RWPE2 (cell line): Measurements from ENCODE around the gene CLIC5.

ENCODE experiments used
- ATAC-seq: fragments of 200-7000 bp; cut with Tn5 transposase; 3 replicates; pipeline ENCODE4 v1.9.1; 2021; ENCODE audit warnings: low read depth
- DNase-seq: peaks from one replicate; pipeline ENCODE4 v3.0.0-alpha.2; 2020; ENCODE audit warnings: low spot score
- H3K27ac ChIP-seq: fragments of 450-650 bp; 2 replicates; pipeline ENCODE4 v1.5.1; 2017; ENCODE audit warnings: mild to moderate bottlenecking; ENCODE audit not compliant: poor library complexity, severe bottlenecking
- H3K27me3 ChIP-seq: fragments of 250-450 bp; sonication (Bioruptor Pico); 2 replicates; pipeline ENCODE4 v1.5.1; 2021; ENCODE audit warnings: mild to moderate bottlenecking, moderate library complexity; ENCODE audit not compliant: insufficient read depth, poor library complexity, severe bottlenecking
- H3K36me3 ChIP-seq: fragments of 250-450 bp; sonication (Bioruptor Pico); 2 replicates; pipeline ENCODE4 v1.5.1; 2020; ENCODE audit warnings: low read depth, mild to moderate bottlenecking, moderate library complexity
- H3K4me1 ChIP-seq: fragments of 250-450 bp; sonication (Bioruptor Pico); 2 replicates; pipeline ENCODE4 v1.5.1; 2021; ENCODE audit warnings: mild to moderate bottlenecking, moderate library complexity; ENCODE audit not compliant: insufficient read depth, poor library complexity, severe bottlenecking
- H3K4me3 ChIP-seq: fragments of 250-450 bp; sonication (Bioruptor Pico); 2 replicates; pipeline ENCODE4 v1.5.1; 2021; ENCODE audit warnings: mild to moderate bottlenecking, moderate library complexity; ENCODE audit not compliant: severe bottlenecking
- H3K9me3 ChIP-seq: fragments of 250-450 bp; sonication (Bioruptor Pico); 2 replicates; pipeline ENCODE4 v1.5.1; 2021; ENCODE audit warnings: mild to moderate bottlenecking, moderate library complexity; ENCODE audit not compliant: severe bottlenecking
- TF ChIP-seq, protein P1 (sequence below): fragments of 450-650 bp; IDR thresholded peaks from one replicate; pipeline ENCODE4 v1.5.1; 2017; ENCODE audit warnings: mild to moderate bottlenecking, moderate library complexity; ENCODE audit not compliant: poor library complexity, severe bottlenecking

Gene CLIC5

GRCh38 chr6:45967363-45967762, 48.3 kb downstream of the CLIC5 start:
- Histone ChIP-seq H3K9me3 (peaks cover 2% of the 10 kb centered on the region), H3K36me3 (no peaks in the 10 kb centered on the region), H3K4me3 (no peak overlapping the region), H3K27ac (no peak overlapping the region), H3K4me1 (peaks cover 12% of the 10 kb centered on the region), H3K27me3 (no peaks in the 10 kb centered on the region)
- ATAC-seq (no peak), DNase-seq (no peak)
- TF ChIP-seq, protein P1, sequence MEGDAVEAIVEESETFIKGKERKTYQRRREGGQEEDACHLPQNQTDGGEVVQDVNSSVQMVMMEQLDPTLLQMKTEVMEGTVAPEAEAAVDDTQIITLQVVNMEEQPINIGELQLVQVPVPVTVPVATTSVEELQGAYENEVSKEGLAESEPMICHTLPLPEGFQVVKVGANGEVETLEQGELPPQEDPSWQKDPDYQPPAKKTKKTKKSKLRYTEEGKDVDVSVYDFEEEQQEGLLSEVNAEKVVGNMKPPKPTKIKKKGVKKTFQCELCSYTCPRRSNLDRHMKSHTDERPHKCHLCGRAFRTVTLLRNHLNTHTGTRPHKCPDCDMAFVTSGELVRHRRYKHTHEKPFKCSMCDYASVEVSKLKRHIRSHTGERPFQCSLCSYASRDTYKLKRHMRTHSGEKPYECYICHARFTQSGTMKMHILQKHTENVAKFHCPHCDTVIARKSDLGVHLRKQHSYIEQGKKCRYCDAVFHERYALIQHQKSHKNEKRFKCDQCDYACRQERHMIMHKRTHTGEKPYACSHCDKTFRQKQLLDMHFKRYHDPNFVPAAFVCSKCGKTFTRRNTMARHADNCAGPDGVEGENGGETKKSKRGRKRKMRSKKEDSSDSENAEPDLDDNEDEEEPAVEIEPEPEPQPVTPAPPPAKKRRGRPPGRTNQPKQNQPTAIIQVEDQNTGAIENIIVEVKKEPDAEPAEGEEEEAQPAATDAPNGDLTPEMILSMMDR: no peak

DNA sequence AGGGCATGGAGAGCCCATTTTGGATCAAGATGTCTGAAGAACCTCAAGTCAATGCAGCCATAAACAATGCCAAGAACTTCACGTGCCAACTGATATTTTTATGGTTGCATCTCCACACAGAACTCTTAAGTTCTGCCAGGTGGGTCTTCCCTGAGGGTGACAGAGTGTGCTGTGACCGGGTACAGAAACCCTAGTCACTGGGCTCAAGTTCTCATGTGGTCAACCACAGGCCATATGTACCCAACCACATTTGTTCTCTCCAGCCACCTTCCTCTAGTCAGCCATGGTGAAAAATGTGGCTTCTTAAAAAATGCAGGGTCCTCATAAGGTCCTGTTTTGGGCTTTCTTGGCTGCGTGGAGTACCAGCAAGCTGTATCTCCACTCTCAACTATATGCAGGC, 48.9 kb downstream of the CLIC5 start:
- Histone ChIP-seq H3K27me3 (no peaks in the 10 kb centered on the region), H3K4me1 (peaks cover 12% of the 10 kb centered on the region), H3K4me3 (no peak overlapping the region), H3K9me3 (peaks cover 2% of the 10 kb centered on the region), H3K27ac (no peak overlapping the region), H3K36me3 (no peaks in the 10 kb centered on the region)
- ATAC-seq (no peak), DNase-seq (no peak)
- TF ChIP-seq, protein P1: no peak

DNA sequence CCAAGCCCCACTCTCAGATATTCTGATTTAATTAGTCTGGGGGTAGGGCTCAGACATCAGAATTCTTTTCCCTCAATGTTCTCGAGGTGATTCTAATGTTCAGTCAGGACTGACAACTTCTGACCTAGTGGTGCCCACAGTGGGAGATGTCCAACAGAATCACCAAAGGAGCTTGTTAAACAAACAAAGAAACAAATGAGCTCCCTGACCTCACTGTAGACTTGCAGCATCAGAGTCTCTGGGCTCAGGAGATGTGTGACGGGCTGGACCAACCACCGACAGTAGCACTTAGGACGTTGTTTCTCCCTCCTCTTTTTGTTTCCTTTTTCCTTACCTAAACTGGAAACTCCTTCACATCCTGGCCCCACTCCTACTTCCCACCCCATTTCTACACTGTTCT, 49.3 kb downstream of the CLIC5 start:
- Histone ChIP-seq H3K27ac (peak overlapping the region; percentile 32), H3K9me3 (peaks cover 2% of the 10 kb centered on the region), H3K36me3 (no peaks in the 10 kb centered on the region), H3K4me3 (no peak overlapping the region), H3K27me3 (no peaks in the 10 kb centered on the region), H3K4me1 (peaks cover 12% of the 10 kb centered on the region)
- TF ChIP-seq, protein P1: no peak
- ATAC-seq (no peak), DNase-seq (no peak)

DNA sequence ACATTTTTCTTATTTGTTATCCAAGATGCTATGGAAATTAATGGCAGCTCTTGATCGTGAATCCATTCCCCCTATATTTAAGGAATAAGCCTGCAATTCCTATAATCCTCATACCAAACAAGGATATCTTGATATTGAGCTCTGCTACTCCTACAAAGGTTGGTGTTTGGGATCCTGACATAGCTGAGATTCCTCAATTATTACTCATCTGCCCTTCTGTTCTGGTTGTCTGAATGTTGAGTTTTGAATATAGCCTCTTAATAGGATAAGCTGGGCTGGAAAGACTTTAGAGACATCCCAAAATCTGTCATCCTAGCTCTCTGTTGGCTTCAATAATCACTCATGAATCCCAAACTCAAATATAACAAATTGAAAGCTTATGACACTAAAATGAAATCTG, 49.9 kb downstream of the CLIC5 start:
- Histone ChIP-seq H3K27ac (peak overlapping the region; percentile 32), H3K4me3 (no peak overlapping the region), H3K27me3 (no peaks in the 10 kb centered on the region), H3K9me3 (peaks cover 2% of the 10 kb centered on the region), H3K36me3 (no peaks in the 10 kb centered on the region), H3K4me1 (peaks cover 12% of the 10 kb centered on the region)
- DNase-seq (no peak), ATAC-seq (peak; percentile 93)
- TF ChIP-seq, protein P1: no peak

- DNase-seq (no peak), ATAC-seq (peak; percentile 61; the same call in 1 of the 3 replicates)
- Histone ChIP-seq H3K9me3 (peaks cover 2% of the 10 kb centered on the region), H3K27me3 (no peaks in the 10 kb centered on the region), H3K36me3 (no peaks in the 10 kb centered on the region), H3K4me3 (no peak overlapping the region), H3K4me1 (peaks cover 12% of the 10 kb centered on the region), H3K27ac (peak overlapping the region; percentile 32)
- TF ChIP-seq, protein P1: no peak
Observed at GRCh38 chr6:45965007-45965406, 50.7 kb downstream of the CLIC5 start.
